ENCODE results near the gene ANO1.

DNA sequence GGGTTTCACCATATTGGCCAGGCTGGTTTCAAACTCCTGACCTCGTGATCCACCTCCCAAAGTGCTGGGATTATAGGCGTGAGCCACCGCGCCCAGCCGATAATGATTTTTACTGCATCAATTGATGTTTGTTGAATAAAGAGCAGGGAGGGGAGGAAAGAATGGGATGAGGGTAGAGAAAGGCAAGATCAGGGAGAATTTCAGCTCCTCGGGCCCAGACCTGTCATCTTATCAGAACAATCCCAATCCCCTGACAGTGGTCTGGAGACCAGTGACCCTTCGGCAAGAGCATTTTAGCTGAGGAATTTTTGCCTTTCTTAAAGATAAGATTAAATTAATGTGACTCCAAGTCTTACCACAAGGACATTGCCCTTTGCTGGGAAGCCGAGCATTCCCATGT lies 15.0 kb upstream of the ANO1 start:
- TF ChIP-seq, protein P1, sequence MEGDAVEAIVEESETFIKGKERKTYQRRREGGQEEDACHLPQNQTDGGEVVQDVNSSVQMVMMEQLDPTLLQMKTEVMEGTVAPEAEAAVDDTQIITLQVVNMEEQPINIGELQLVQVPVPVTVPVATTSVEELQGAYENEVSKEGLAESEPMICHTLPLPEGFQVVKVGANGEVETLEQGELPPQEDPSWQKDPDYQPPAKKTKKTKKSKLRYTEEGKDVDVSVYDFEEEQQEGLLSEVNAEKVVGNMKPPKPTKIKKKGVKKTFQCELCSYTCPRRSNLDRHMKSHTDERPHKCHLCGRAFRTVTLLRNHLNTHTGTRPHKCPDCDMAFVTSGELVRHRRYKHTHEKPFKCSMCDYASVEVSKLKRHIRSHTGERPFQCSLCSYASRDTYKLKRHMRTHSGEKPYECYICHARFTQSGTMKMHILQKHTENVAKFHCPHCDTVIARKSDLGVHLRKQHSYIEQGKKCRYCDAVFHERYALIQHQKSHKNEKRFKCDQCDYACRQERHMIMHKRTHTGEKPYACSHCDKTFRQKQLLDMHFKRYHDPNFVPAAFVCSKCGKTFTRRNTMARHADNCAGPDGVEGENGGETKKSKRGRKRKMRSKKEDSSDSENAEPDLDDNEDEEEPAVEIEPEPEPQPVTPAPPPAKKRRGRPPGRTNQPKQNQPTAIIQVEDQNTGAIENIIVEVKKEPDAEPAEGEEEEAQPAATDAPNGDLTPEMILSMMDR (IDR thresholded peaks at IDR 0.05), result no peak
- no peak for TF ChIP-seq POLR2A (IDR thresholded peaks at IDR 0.05)
